H1 (cell line): ENCODE data around the gene EFHC1. TPM values are rescaled to one million over a fixed set of nuclear protein-coding genes. Genes with fewer than 3 reads are reported as not detected.
"Not testable (repeated sequence)": the region's sequence is repeated elsewhere in the genome, so short reads cannot be mapped to it uniquely, and the experiment has no call there.

Experiments used
- CTCF ChIA-PET: fragments of 300-600 bp; sonication (Branson Sonifier 250); formaldehyde crosslinking; loops from one replicate; lab custom pipeline; 2021; ENCODE audit not compliant: partially characterized antibody; lab: Charles Lee
- POLR2A ChIA-PET: fragments of 300-600 bp; sonication (Branson Sonifier 250); formaldehyde crosslinking; loops from one replicate; lab custom pipeline; 2021; ENCODE audit warnings: inconsistent platforms; ENCODE audit not compliant: partially characterized antibody; lab: Charles Lee
- DNase-seq, 2 experiments: peaks; one replicate each; pipeline versions ENCODE4 v3.0.0 to v3.0.0-alpha.2; 2010 to 2022; ENCODE audit warnings: low spot score in 2 of 2, low read depth in 1 of 2, mixed read lengths in 1 of 2
- FAIRE-seq: peaks from 2 replicates; lab custom pipeline; 2011; peaks lifted over from hg19 to GRCh38; lab: Jason Lieb, UNC
- H2AFZ ChIP-seq: 2 replicates; pipeline ENCODE4 v1.8.1; 2012; ENCODE audit warnings: low read length, inconsistent platforms
- H2AK5ac ChIP-seq: 2 replicates; pipeline ENCODE4 v1.6.1; 2013; ENCODE audit warnings: low read depth, low read length
- H2BK120ac ChIP-seq: replicated peaks from 2 replicates; pipeline ENCODE3; 2013; ENCODE audit warnings: low read depth, low read length, inconsistent platforms
- H2BK12ac ChIP-seq: 2 replicates; pipeline ENCODE4 v1.6.1; 2013; ENCODE audit warnings: low read depth, low read length
- H2BK15ac ChIP-seq: 2 replicates; pipeline ENCODE4 v1.6.1; 2013; ENCODE audit warnings: low read length
- H2BK20ac ChIP-seq: 2 replicates; pipeline ENCODE4 v1.6.1; 2013; ENCODE audit warnings: low read length
- H2BK5ac ChIP-seq: 2 replicates; pipeline ENCODE4 v1.6.1; 2013; ENCODE audit warnings: low read depth, low read length
- H3K14ac ChIP-seq: 2 replicates; pipeline ENCODE4 v1.6.1; 2013; ENCODE audit warnings: inconsistent platforms; ENCODE audit not compliant: insufficient read length
- H3K18ac ChIP-seq: 2 replicates; pipeline ENCODE4 v1.6.1; 2013; ENCODE audit warnings: low read length; ENCODE audit errors: extremely low read depth
- H3K23ac ChIP-seq: 2 replicates; pipeline ENCODE4 v1.6.1; 2013; ENCODE audit warnings: inconsistent platforms; ENCODE audit not compliant: insufficient read length
- H3K23me2 ChIP-seq: 2 replicates; pipeline ENCODE4 v1.6.1; 2013; ENCODE audit warnings: low read depth, low read length
- H3K27ac ChIP-seq: 2 replicates; pipeline ENCODE4 v1.6.1; 2011; ENCODE audit warnings: low read depth, low read length, inconsistent platforms
- H3K27me3 ChIP-seq, 4 experiments: replicated peaks in 1 of 4; 1 replicate in 1 of 4; 2 replicates in 3 of 4; pipeline versions ENCODE4 v1.6.1 to v1.8.1; 2011 to 2013; ENCODE audit warnings: low read length in 3 of 4, mild to moderate bottlenecking in 3 of 4, inconsistent platforms in 2 of 4, mixed read lengths in 2 of 4, moderate library complexity in 1 of 4; ENCODE audit not compliant: control insufficient read depth in 3 of 4, insufficient read depth in 3 of 4; ENCODE audit errors: extremely low read depth in 1 of 4
- H3K36me3 ChIP-seq, 4 experiments: 2 replicates each; pipeline versions ENCODE4 v1.6.1 to v1.8.1; 2011 to 2013; ENCODE audit warnings: mild to moderate bottlenecking in 4 of 4, low read length in 3 of 4, moderate library complexity in 2 of 4, control low read depth in 1 of 4, inconsistent platforms in 1 of 4; ENCODE audit not compliant: insufficient read depth in 4 of 4, control insufficient read depth in 2 of 4
- H3K4ac ChIP-seq: replicated peaks from 2 replicates; pipeline ENCODE3; 2013; ENCODE audit warnings: low read length, low read depth, mixed read lengths, inconsistent platforms; ENCODE audit not compliant: insufficient read length
- H3K4me1 ChIP-seq, 4 experiments: replicated peaks in 1 of 4; 1 replicate in 1 of 4; 2 replicates in 3 of 4; pipeline versions ENCODE4 v1.6.1 to v1.8.1; 2011 to 2013; ENCODE audit warnings: low read length in 3 of 4, inconsistent platforms in 2 of 4, mixed read lengths in 1 of 4; ENCODE audit not compliant: insufficient read depth in 4 of 4, control insufficient read depth in 3 of 4
- H3K4me2 ChIP-seq, 2 experiments: 2 replicates each; pipeline versions ENCODE4 v1.6.1 to v1.8.1; 2011 to 2013; ENCODE audit warnings: low read depth in 2 of 2, low read length in 2 of 2, control low read depth in 1 of 2, inconsistent platforms in 1 of 2, mild to moderate bottlenecking in 1 of 2; ENCODE audit not compliant: insufficient read depth in 1 of 2
- H3K4me3 ChIP-seq, 4 experiments: fragments of 200-600, 300-600 bp in 1 of 4; sonication (generic), shearing (Covaris generic), sonication (Bioruptor Twin) in 1 of 4; 2 replicates each; pipeline versions ENCODE4 v1.5.1 to v1.8.1; 2011 to 2016; ENCODE audit warnings: low read length in 4 of 4, low read depth in 3 of 4, control low read depth in 2 of 4, inconsistent platforms in 2 of 4, mild to moderate bottlenecking in 2 of 4, mixed read lengths in 1 of 4, moderate library complexity in 1 of 4; ENCODE audit not compliant: insufficient read depth in 2 of 4; ENCODE audit errors: extremely low read depth in 1 of 4
- H3K56ac ChIP-seq: replicated peaks from 2 replicates; pipeline ENCODE3; 2013; ENCODE audit warnings: low read depth, mild to moderate bottlenecking, mixed read lengths, low read length, inconsistent platforms; ENCODE audit not compliant: insufficient read length
- H3K79me1 ChIP-seq: 2 replicates; pipeline ENCODE4 v1.6.1; 2013; ENCODE audit warnings: low read depth, low read length, control low read depth
- H3K79me2 ChIP-seq, 2 experiments: 2 replicates each; pipeline versions ENCODE4 v1.6.1 to v1.8.1; 2012 to 2013; ENCODE audit warnings: low read length in 2 of 2, mild to moderate bottlenecking in 2 of 2, inconsistent platforms in 1 of 2; ENCODE audit not compliant: insufficient read depth in 2 of 2, control insufficient read depth in 1 of 2
- H3K9ac ChIP-seq, 4 experiments: replicated peaks in 1 of 4; 1 replicate in 1 of 4; 2 replicates in 3 of 4; pipeline versions ENCODE4 v1.6.1 to v1.8.1; 2011 to 2013; ENCODE audit warnings: low read depth in 3 of 4, low read length in 3 of 4, control low read depth in 2 of 4, mild to moderate bottlenecking in 2 of 4, moderate library complexity in 2 of 4, inconsistent platforms in 1 of 4; ENCODE audit errors: extremely low read depth in 1 of 4
- H3K9me3 ChIP-seq, 2 experiments: 2 replicates each; pipeline versions ENCODE4 v1.6.1 to v1.8.1; 2012 to 2013; ENCODE audit warnings: mild to moderate bottlenecking in 2 of 2, moderate library complexity in 2 of 2, control low read depth in 1 of 2, inconsistent platforms in 1 of 2, low read depth in 1 of 2, low read length in 1 of 2, mixed read lengths in 1 of 2; ENCODE audit not compliant: insufficient read depth in 2 of 2
- H4K20me1 ChIP-seq, 2 experiments: replicated peaks in 1 of 2; 2 replicates each; pipeline versions ENCODE3 to v1.8.1; 2011 to 2013; ENCODE audit warnings: inconsistent platforms in 2 of 2, low read length in 2 of 2, mild to moderate bottlenecking in 1 of 2; ENCODE audit not compliant: insufficient read depth in 2 of 2, control insufficient read depth in 1 of 2
- H4K5ac ChIP-seq: 2 replicates; pipeline ENCODE4 v1.6.1; 2013; ENCODE audit warnings: low read length, low read depth, mixed read lengths, inconsistent platforms; ENCODE audit not compliant: insufficient read length
- H4K8ac ChIP-seq: 2 replicates; pipeline ENCODE4 v1.8.0; 2013; ENCODE audit warnings: mild to moderate bottlenecking, moderate library complexity, low read length, inconsistent platforms; ENCODE audit not compliant: insufficient read depth; ENCODE audit errors: extremely low read depth
- H4K91ac ChIP-seq: replicated peaks from 2 replicates; pipeline ENCODE3; 2013; ENCODE audit warnings: low read length, mixed read lengths, inconsistent platforms; ENCODE audit not compliant: insufficient read length
- WGBS, 2 experiments: shearing (Covaris generic) in 1 of 2; methylation state at CpG; one replicate each; pipeline versions ENCODE4 v1.1.6 to v1.1.7; 2013 to 2015; ENCODE audit warnings: low lambda C conversion rate in 2 of 2, mixed read lengths in 2 of 2, inconsistent platforms in 1 of 2, low coverage in 1 of 2, missing lambda C conversion rate in 1 of 2; ENCODE audit not compliant: insufficient replicate concordance in 2 of 2, insufficient coverage in 1 of 2, insufficient read length in 1 of 2; ENCODE audit errors: extremely low coverage in 1 of 2, missing lambda C conversion rate in 1 of 2; 5-methylcytosine and 5-hydroxymethylcytosine counted together
- polyA plus RNA-seq, 7 experiments: library from polyadenylated mRNA; depleted of rRNA in 3 of 7; stranded (reverse) in 5 of 7; unstranded in 2 of 7; fragments of >200 nt in 5 of 7; fragments of 200-250 nt in 2 of 7; gene quantifications; 1 replicate in 5 of 7; 2 replicates in 1 of 7; 4 replicates in 1 of 7; pipeline versions ENCODE4 v1.2.1 to v1.2.3, GENCODE V29; 2011 to 2013; ENCODE audit warnings: missing spikeins in 2 of 7, mixed read lengths in 2 of 7
- total RNA-seq: library from RNA; stranded (reverse); fragmentation: NEBNext Ultra II Directional; extraction: Animal tissue kit (Norgen Biotek cat#: 25700); gene quantifications from 2 replicates; pipeline ENCODE4 v1.2.1, GENCODE V29; 2021

EFHC1 gene
- total and polyA plus RNA-seq, 2 of the 8 experiments (the other 6 are each of a cell fraction or from before 2014, with no cell fraction given), result 10.5 to 16.4 TPM

GRCh38 chr6:52433294-52433693 is 13.2 kb downstream of the EFHC1 start:
- H3K9me3 ChIP-seq, H3K18ac ChIP-seq, H3K4me2 ChIP-seq, H3K23ac ChIP-seq, DNase-seq, H3K4me1 ChIP-seq, FAIRE-seq, H3K4ac ChIP-seq, H3K56ac ChIP-seq, H2AK5ac ChIP-seq, H3K36me3 ChIP-seq, H2BK15ac ChIP-seq, H3K27me3 ChIP-seq, H2BK120ac ChIP-seq, H4K5ac ChIP-seq, H4K91ac ChIP-seq, H3K23me2 ChIP-seq, H2AFZ ChIP-seq, H2BK20ac ChIP-seq, H3K79me1 ChIP-seq, H3K27ac ChIP-seq, H2BK12ac ChIP-seq, H3K14ac ChIP-seq, H4K8ac ChIP-seq, H3K4me3 ChIP-seq, H4K20me1 ChIP-seq, POLR2A ChIA-PET, H3K9ac ChIP-seq, H3K79me2 ChIP-seq, H2BK5ac ChIP-seq: not testable (repeated sequence)
- WGBS, 2 experiments, result 88% methylated on average over 4 of the region's 4 CpGs; no CpG with 5 or more reads in 1 of the 2 experiments
- CTCF ChIA-PET, result interaction anchor here (0.6 to 1.7 kb wide), 6 partner anchors 9 to 229 kb away, joined by 3 to 6 read pairs (median 4); no protein-coding TSS in a partner anchor
